HepG2 (cell line): ENCODE measurements around the gene ABHD15. TPM values are rescaled to one million over a fixed set of nuclear protein-coding genes. Genes with fewer than 3 reads are reported as not detected.

Experiments used
- CBX1 ChIP-seq: IDR thresholded peaks from one replicate; pipeline ENCODE4 v1.6.1; 2016; ENCODE audit warnings: antibody characterized with exemption, low read depth
- ELF1 ChIP-seq: sonication (generic); formaldehyde crosslinking; IDR thresholded peaks from 2 replicates; pipeline ENCODE4 v1.4.0; 2020; ENCODE audit warnings: missing genetic modification reagents
- HNRNPL ChIP-seq: fragments of 200-400 bp; formaldehyde crosslinking; IDR thresholded peaks from 2 replicates; pipeline ENCODE4 v1.6.1; 2017; ENCODE audit warnings: mild to moderate bottlenecking, low read depth, low read length
- KLF12 ChIP-seq: sonication (generic); formaldehyde crosslinking; IDR thresholded peaks from 2 replicates; pipeline ENCODE4 v1.4.0; 2020; ENCODE audit warnings: missing genetic modification reagents, borderline replicate concordance
- NPAS2 ChIP-seq: sonication (generic); formaldehyde crosslinking; IDR thresholded peaks from 2 replicates; pipeline ENCODE4 v1.8.0; 2022; ENCODE audit warnings: mild to moderate bottlenecking, missing genetic modification reagents, borderline replicate concordance
- POLR2G ChIP-seq: fragments of 200-400 bp; formaldehyde crosslinking; IDR thresholded peaks from 2 replicates; pipeline ENCODE4 v1.6.1; 2018; ENCODE audit warnings: mild to moderate bottlenecking, low read depth, low read length, moderate library complexity
- RXRB ChIP-seq: IDR thresholded peaks from 2 replicates; pipeline ENCODE4 v1.6.1; 2016; ENCODE audit warnings: borderline replicate concordance, missing genetic modification reagents, missing compliant biosample characterization
- SNAPC2 ChIP-seq: sonication (generic); formaldehyde crosslinking; IDR thresholded peaks from 2 replicates; pipeline ENCODE4 v1.8.1; 2022; ENCODE audit warnings: mild to moderate bottlenecking, missing genetic modification reagents
- SOX13 ChIP-seq, 3 experiments: fragments of 450-650 bp in 1 of 3; sonication (generic) in 1 of 3; formaldehyde crosslinking in 1 of 3; IDR thresholded peaks in 2 of 3; conservative IDR thresholded peaks in 1 of 3; 2 replicates each; pipeline versions ENCODE4 v1.5.0 to v1.6.1; 2016 to 2020; ENCODE audit warnings: antibody characterized with exemption in 1 of 3, mild to moderate bottlenecking in 1 of 3, missing compliant biosample characterization in 1 of 3, missing genetic modification reagents in 1 of 3, moderate library complexity in 1 of 3
- ZKSCAN8 ChIP-seq: IDR thresholded peaks from 2 replicates; pipeline ENCODE4 v1.6.1; 2016; ENCODE audit warnings: borderline replicate concordance, missing genetic modification reagents, missing compliant biosample characterization
- ZNF234 ChIP-seq: sonication (generic); formaldehyde crosslinking; conservative IDR thresholded peaks from 2 replicates; pipeline ENCODE4 v1.5.1; 2020; ENCODE audit warnings: mild to moderate bottlenecking, missing genetic modification reagents
- ZNF329 ChIP-seq: sonication (generic); formaldehyde crosslinking; IDR thresholded peaks from 2 replicates; pipeline ENCODE4 v1.9.0; 2021; ENCODE audit warnings: low read depth, mild to moderate bottlenecking, missing genetic modification reagents
- ZNF562 ChIP-seq: sonication (generic); formaldehyde crosslinking; IDR thresholded peaks from 2 replicates; pipeline ENCODE4 v1.8.0; 2022; ENCODE audit warnings: missing genetic modification reagents, borderline replicate concordance
- ZNF564 ChIP-seq: sonication (generic); formaldehyde crosslinking; IDR thresholded peaks from 2 replicates; pipeline ENCODE4 v1.8.1; 2023; ENCODE audit warnings: mild to moderate bottlenecking, missing genetic modification reagents
- ZNF878 ChIP-seq: sonication (generic); formaldehyde crosslinking; IDR thresholded peaks from 2 replicates; pipeline ENCODE4 v1.8.1; 2023; ENCODE audit warnings: mild to moderate bottlenecking, missing genetic modification reagents, moderate library complexity
- polyA plus RNA-seq, 8 experiments: library from polyadenylated mRNA; depleted of rRNA in 3 of 8; stranded (reverse) in 7 of 8; unstranded in 1 of 8; fragments of >200 nt; fragmentation: Illumina TruSeq in 4 of 8; extraction: Trizol in 4 of 8; gene quantifications; 2 replicates each; pipeline versions ENCODE4 v1.2.1 to v1.2.3, GENCODE V29; 2011 to 2016; ENCODE audit warnings: low read depth in 4 of 8, missing spikeins in 1 of 8, mixed read lengths in 1 of 8; ENCODE audit not compliant: insufficient read depth in 1 of 8
- total RNA-seq, 5 experiments: library from RNA; depleted of rRNA; stranded (reverse); fragments of >200 nt; fragmentation: Illumina TruSeq; extraction: Trizol; gene quantifications; 2 replicates each; pipeline ENCODE4 v1.2.3, GENCODE V29; 2016; ENCODE audit warnings: low read depth in 1 of 5
- TF ChIP-seq, protein P1 (sequence below): sonication (generic); formaldehyde crosslinking; IDR thresholded peaks from 2 replicates; pipeline ENCODE4 v1.5.1; 2020; ENCODE audit warnings: mild to moderate bottlenecking, missing genetic modification reagents
- TF ChIP-seq, protein P2 (sequence below): sonication (generic); formaldehyde crosslinking; IDR thresholded peaks from 2 replicates; pipeline ENCODE4 v1.4.0; 2020; ENCODE audit warnings: missing genetic modification reagents
- TF ChIP-seq, protein P3 (sequence below): sonication (generic); formaldehyde crosslinking; IDR thresholded peaks from 2 replicates; pipeline ENCODE4 v1.4.0; 2020; ENCODE audit warnings: mild to moderate bottlenecking, low read depth, missing genetic modification reagents
- TF ChIP-seq, protein P4 (sequence below): sonication (generic); formaldehyde crosslinking; IDR thresholded peaks from 2 replicates; pipeline ENCODE4 v1.8.1; 2023; ENCODE audit warnings: mild to moderate bottlenecking, inconsistent platforms, moderate library complexity, missing genetic modification reagents, borderline replicate concordance
- TF ChIP-seq, protein P5 (sequence below): sonication (generic); formaldehyde crosslinking; conservative IDR thresholded peaks from 2 replicates; pipeline ENCODE4 v1.8.0; 2022; ENCODE audit warnings: mild to moderate bottlenecking, moderate library complexity, missing genetic modification reagents

ABHD15 gene
- total and polyA plus RNA-seq, 2 of the 13 experiments (the other 11 are each of a cell fraction or from before 2014, with no cell fraction given): 2.4 to 7.7 TPM

DNA sequence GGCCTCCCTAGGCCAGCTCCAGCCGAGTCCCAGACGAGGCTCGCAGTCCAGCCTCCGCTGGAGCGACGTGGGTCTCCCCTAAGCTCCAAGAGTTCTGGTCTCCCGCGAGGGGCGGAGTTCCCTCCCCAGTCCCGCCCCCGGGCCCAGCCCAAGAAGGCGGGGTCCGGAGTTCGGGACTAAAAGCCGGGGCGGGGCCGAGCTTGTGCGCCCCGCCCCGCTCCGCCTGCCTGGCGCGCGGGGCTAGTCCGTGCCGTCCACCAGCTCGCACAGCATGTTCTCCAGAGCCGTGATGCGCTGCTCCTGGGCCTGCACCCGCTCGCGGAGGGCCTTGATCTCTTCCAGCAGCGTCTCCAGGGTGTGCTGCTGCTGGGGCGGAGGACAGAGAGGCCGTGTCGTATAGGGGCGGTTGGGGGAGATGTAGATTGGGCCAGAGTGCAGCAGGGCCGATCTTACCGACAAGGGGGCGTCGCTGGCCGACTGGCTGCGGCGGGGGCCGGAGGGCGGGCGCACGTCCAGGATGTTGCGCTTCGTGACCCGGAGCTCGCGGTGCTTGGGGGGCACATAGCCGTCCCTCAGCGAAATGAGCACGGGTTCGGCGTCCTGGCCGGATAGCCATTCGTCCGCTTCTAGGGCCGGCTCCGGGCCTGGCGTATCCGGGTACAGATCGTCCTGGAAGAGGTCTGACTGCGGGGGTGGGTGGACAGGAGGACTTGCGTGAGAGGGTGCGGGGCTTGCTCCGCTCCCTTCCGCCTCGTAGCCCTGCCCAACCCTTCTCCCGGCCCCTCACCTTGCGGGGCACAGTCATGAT lies 48.9 kb upstream of the ABHD15 start (continued):
- TF ChIP-seq, protein P1, sequence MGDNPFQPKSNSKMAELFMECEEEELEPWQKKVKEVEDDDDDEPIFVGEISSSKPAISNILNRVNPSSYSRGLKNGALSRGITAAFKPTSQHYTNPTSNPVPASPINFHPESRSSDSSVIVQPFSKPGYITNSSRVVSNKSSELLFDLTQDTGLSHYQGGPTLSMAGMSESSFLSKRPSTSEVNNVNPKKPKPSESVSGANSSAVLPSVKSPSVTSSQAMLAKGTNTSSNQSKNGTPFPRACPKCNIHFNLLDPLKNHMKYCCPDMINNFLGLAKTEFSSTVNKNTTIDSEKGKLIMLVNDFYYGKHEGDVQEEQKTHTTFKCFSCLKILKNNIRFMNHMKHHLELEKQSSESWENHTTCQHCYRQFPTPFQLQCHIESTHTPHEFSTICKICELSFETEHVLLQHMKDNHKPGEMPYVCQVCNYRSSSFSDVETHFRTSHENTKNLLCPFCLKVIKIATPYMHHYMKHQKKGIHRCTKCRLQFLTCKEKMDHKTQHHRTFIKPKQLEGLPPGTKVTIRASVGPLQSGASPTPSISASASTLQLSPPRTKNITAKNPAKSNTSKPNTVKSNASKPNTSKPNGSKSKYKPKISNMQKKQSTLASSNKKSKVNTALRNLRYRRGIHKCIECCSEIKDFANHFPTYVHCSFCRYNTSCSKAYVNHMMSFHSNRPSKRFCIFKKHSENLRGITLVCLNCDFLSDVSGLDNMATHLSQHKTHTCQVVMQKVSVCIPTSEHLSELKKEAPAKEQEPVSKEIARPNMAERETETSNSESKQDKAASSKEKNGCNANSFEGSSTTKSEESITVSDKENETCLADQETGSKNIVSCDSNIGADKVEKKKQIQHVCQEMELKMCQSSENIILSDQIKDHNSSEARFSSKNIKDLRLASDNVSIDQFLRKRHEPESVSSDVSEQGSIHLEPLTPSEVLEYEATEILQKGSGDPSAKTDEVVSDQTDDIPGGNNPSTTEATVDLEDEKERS (CRISPR knock-in tag): no peak
- TF ChIP-seq, protein P2, sequence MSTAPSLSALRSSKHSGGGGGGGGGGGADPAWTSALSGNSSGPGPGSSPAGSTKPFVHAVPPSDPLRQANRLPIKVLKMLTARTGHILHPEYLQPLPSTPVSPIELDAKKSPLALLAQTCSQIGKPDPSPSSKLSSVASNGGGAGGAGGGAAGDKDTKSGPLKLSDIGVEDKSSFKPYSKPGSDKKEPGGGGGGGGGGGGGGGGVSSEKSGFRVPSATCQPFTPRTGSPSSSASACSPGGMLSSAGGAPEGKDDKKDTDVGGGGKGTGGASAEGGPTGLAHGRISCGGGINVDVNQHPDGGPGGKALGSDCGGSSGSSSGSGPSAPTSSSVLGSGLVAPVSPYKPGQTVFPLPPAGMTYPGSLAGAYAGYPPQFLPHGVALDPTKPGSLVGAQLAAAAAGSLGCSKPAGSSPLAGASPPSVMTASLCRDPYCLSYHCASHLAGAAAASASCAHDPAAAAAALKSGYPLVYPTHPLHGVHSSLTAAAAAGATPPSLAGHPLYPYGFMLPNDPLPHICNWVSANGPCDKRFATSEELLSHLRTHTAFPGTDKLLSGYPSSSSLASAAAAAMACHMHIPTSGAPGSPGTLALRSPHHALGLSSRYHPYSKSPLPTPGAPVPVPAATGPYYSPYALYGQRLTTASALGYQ (CRISPR knock-in tag): no peak
- no peak for TF ChIP-seq SOX13 (IDR thresholded peaks at IDR 0.05)
- no peak for TF ChIP-seq SOX13 (CRISPR knock-in tag; conservative IDR thresholded peaks at IDR 0.05 in 1 of 2, IDR thresholded peaks at IDR 0.05 in 1 of 2)
- TF ChIP-seq, protein P3, sequence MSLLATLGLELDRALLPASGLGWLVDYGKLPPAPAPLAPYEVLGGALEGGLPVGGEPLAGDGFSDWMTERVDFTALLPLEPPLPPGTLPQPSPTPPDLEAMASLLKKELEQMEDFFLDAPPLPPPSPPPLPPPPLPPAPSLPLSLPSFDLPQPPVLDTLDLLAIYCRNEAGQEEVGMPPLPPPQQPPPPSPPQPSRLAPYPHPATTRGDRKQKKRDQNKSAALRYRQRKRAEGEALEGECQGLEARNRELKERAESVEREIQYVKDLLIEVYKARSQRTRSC (CRISPR knock-in tag): no peak
- TF ChIP-seq ZNF564: no peak
- TF ChIP-seq, protein P4, sequence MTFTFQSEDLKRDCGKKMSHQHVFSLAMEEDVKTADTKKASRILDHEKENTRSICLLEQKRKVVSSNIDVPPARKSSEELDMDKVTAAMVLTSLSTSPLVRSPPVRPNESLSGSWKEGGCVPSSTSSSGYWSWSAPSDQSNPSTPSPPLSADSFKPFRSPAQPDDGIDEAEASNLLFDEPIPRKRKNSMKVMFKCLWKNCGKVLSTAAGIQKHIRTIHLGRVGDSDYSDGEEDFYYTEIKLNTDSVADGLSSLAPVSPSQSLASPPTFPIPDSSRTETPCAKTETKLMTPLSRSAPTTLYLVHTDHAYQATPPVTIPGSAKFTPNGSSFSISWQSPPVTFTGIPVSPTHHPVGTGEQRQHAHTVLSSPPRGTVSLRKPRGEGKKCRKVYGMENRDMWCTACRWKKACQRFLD (CRISPR knock-in tag): no peak
- no peak for TF ChIP-seq ZNF878
- no peak for TF ChIP-seq HNRNPL
- TF ChIP-seq RXRB (CRISPR knock-in tag): no peak
- TF ChIP-seq, protein P5, sequence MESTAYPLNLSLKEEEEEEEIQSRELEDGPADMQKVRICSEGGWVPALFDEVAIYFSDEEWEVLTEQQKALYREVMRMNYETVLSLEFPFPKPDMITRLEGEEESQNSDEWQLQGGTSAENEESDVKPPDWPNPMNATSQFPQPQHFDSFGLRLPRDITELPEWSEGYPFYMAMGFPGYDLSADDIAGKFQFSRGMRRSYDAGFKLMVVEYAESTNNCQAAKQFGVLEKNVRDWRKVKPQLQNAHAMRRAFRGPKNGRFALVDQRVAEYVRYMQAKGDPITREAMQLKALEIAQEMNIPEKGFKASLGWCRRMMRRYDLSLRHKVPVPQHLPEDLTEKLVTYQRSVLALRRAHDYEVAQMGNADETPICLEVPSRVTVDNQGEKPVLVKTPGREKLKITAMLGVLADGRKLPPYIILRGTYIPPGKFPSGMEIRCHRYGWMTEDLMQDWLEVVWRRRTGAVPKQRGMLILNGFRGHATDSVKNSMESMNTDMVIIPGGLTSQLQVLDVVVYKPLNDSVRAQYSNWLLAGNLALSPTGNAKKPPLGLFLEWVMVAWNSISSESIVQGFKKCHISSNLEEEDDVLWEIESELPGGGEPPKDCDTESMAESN: no peak
- no peak for TF ChIP-seq CBX1
- no peak for TF ChIP-seq ZNF234 (CRISPR knock-in tag)
- TF ChIP-seq ZNF562 (CRISPR knock-in tag): no peak
- TF ChIP-seq ZKSCAN8 (CRISPR knock-in tag): no peak
- no peak for TF ChIP-seq NPAS2 (CRISPR knock-in tag)
- TF ChIP-seq ELF1: no peak
- TF ChIP-seq ZNF329 (CRISPR knock-in tag): no peak
- TF ChIP-seq POLR2G: no peak
- no peak for TF ChIP-seq KLF12
- TF ChIP-seq SNAPC2 (CRISPR knock-in tag): no peak
